HG02588 (cell line): Measurements from ENCODE around the gene EXOC2.

Experiments used
- ATAC-seq: cut with Tn5 transposase; IDR thresholded peaks from one replicate; pipeline ENCODE4 v1.9.1; 2021; ENCODE audit warnings: mild to moderate bottlenecking, moderate library complexity; ENCODE audit not compliant: unreplicated experiment

Gene EXOC2

GRCh38 chr6:540490-540889, 152.4 kb downstream of the EXOC2 start:
- no peak for ATAC-seq

- no peak for ATAC-seq
Measured at GRCh38 chr6:537114-537513, 155.8 kb downstream of the EXOC2 start.

- ATAC-seq: no peak
Measured at GRCh38 chr6:530425-530824, 162.5 kb downstream of the EXOC2 start.

- ATAC-seq: no peak
Measured at GRCh38 chr6:528989-529388, 163.9 kb downstream of the EXOC2 start.

- ATAC-seq: no peak
Measured at GRCh38 chr6:527989-528673, 164.8 kb downstream of the EXOC2 start.

- no peak for ATAC-seq
Measured at GRCh38 chr6:524803-525202, 168.1 kb downstream of the EXOC2 start.

- ATAC-seq: no peak
Measured at GRCh38 chr6:520820-521219, 172.1 kb downstream of the EXOC2 start.

- no peak for ATAC-seq
Measured at GRCh38 chr6:518218-518617, 174.7 kb downstream of the EXOC2 start.

GRCh38 chr6:516213-516612, 176.7 kb downstream of the EXOC2 start:
- no peak for ATAC-seq

GRCh38 chr6:515267-515666, 177.7 kb downstream of the EXOC2 start:
- no peak for ATAC-seq

GRCh38 chr6:514396-514978, 178.5 kb downstream of the EXOC2 start:
- no peak for ATAC-seq

GRCh38 chr6:513961-514360, 179.0 kb downstream of the EXOC2 start:
- no peak for ATAC-seq

- ATAC-seq: no peak
Measured at GRCh38 chr6:513058-513457, 179.9 kb downstream of the EXOC2 start.

- no peak for ATAC-seq
Measured at GRCh38 chr6:511488-512137, 181.3 kb downstream of the EXOC2 start.

GRCh38 chr6:509676-510075, 183.3 kb downstream of the EXOC2 start:
- ATAC-seq: no peak

- ATAC-seq: no peak
Measured at GRCh38 chr6:508614-509013, 184.3 kb downstream of the EXOC2 start.

- ATAC-seq: no peak
Measured at GRCh38 chr6:508006-508405, 184.9 kb downstream of the EXOC2 start.

- ATAC-seq: no peak
Measured at GRCh38 chr6:506920-507622, 185.9 kb downstream of the EXOC2 start.

- ATAC-seq: no peak
Measured at GRCh38 chr6:506508-506907, 186.4 kb downstream of the EXOC2 start.

GRCh38 chr6:505374-505773, 187.6 kb downstream of the EXOC2 start:
- ATAC-seq: no peak

GRCh38 chr6:504446-504980, 188.4 kb downstream of the EXOC2 start:
- ATAC-seq: no peak
